Neuronal stem cell (in vitro differentiated cells): Measurements from ENCODE around the gene VWF.
A peak's percentile ranks its signal among the peaks of the same experiment; 100 is the strongest.

Source experiments
- DNase-seq: peaks from one replicate; pipeline ENCODE4 v3.0.0-alpha.2; 2013; ENCODE audit warnings: low spot score
- H2AFZ ChIP-seq: one replicate; pipeline ENCODE4 v1.6.1; 2013; ENCODE audit warnings: mild to moderate bottlenecking, low read length, inconsistent platforms
- H2AK5ac ChIP-seq: 2 replicates; pipeline ENCODE4 v1.6.1; 2013; ENCODE audit warnings: low read depth, mild to moderate bottlenecking, inconsistent platforms, low read length, moderate library complexity, mixed read lengths
- H2BK120ac ChIP-seq: 2 replicates; pipeline ENCODE4 v1.6.1; 2013; ENCODE audit warnings: low read depth, mild to moderate bottlenecking, inconsistent platforms, low read length, moderate library complexity, mixed read lengths
- H2BK12ac ChIP-seq: one replicate; pipeline ENCODE4 v1.6.1; 2013; ENCODE audit warnings: low read length, inconsistent platforms
- H2BK15ac ChIP-seq: 2 replicates; pipeline ENCODE4 v1.6.1; 2013; ENCODE audit warnings: mild to moderate bottlenecking, low read length, inconsistent platforms, mixed read lengths
- H2BK5ac ChIP-seq: one replicate; pipeline ENCODE4 v1.6.1; 2013; ENCODE audit warnings: inconsistent platforms, mild to moderate bottlenecking, low read length, moderate library complexity
- H3K14ac ChIP-seq: one replicate; pipeline ENCODE4 v1.6.1; 2013; ENCODE audit warnings: low read length, inconsistent platforms
- H3K18ac ChIP-seq: 2 replicates; pipeline ENCODE4 v1.6.1; 2013; ENCODE audit warnings: low read length, inconsistent platforms
- H3K23ac ChIP-seq: 2 replicates; pipeline ENCODE4 v1.6.1; 2013; ENCODE audit warnings: low read depth, mild to moderate bottlenecking, mixed read lengths, low read length, inconsistent platforms; ENCODE audit not compliant: poor library complexity
- H3K27ac ChIP-seq: replicated peaks from 3 replicates; pipeline ENCODE4 v1.5.1; 2013; ENCODE audit warnings: low read length, inconsistent platforms
- H3K27me3 ChIP-seq, 3 experiments: 2 replicates each; pipeline ENCODE4 v1.6.1; 2013; ENCODE audit warnings: low read length in 3 of 3, mild to moderate bottlenecking in 2 of 3, inconsistent platforms in 1 of 3, low read depth in 1 of 3, mixed read lengths in 1 of 3, moderate library complexity in 1 of 3; ENCODE audit not compliant: control insufficient read depth in 3 of 3, insufficient read depth in 3 of 3
- H3K36me3 ChIP-seq, 2 donors: replicated peaks in 1 of 2; 2 replicates each; pipeline ENCODE4 v1.6.1; 2013; ENCODE audit warnings: low read length in 2 of 2; ENCODE audit not compliant: control insufficient read depth in 2 of 2, insufficient read depth in 2 of 2
- H3K4ac ChIP-seq: 2 replicates; pipeline ENCODE4 v1.6.1; 2013; ENCODE audit warnings: inconsistent platforms, mild to moderate bottlenecking, low read length, moderate library complexity
- H3K4me1 ChIP-seq, 2 donors: 1 replicate in 1 of 2; 2 replicates in 1 of 2; pipeline ENCODE4 v1.6.1; 2013; ENCODE audit warnings: low read length in 2 of 2, low read depth in 1 of 2; ENCODE audit not compliant: control insufficient read depth in 2 of 2, insufficient read depth in 1 of 2
- H3K4me2 ChIP-seq: one replicate; pipeline ENCODE4 v1.6.1; 2013; ENCODE audit warnings: mild to moderate bottlenecking, low read length, inconsistent platforms; ENCODE audit not compliant: insufficient read depth, poor library complexity, severe bottlenecking
- H3K4me3 ChIP-seq, 2 donors: 2 replicates each; pipeline ENCODE4 v1.5.1; 2013; ENCODE audit warnings: low read length in 2 of 2, mild to moderate bottlenecking in 2 of 2, inconsistent platforms in 1 of 2, moderate library complexity in 1 of 2
- H3K79me1 ChIP-seq: one replicate; pipeline ENCODE4 v1.6.1; 2013; ENCODE audit warnings: low read depth, mild to moderate bottlenecking, inconsistent platforms, low read length, moderate library complexity
- H3K9ac ChIP-seq: one replicate; pipeline ENCODE4 v1.6.1; 2013; ENCODE audit warnings: mild to moderate bottlenecking, low read depth, low read length, inconsistent platforms; ENCODE audit not compliant: poor library complexity
- H3K9me3 ChIP-seq, 2 donors: replicated peaks in 1 of 2; 2 replicates each; pipeline versions ENCODE3 to v1.6.1; 2013; ENCODE audit warnings: low read length in 2 of 2, mild to moderate bottlenecking in 2 of 2, inconsistent platforms in 1 of 2, low read depth in 1 of 2, mixed read lengths in 1 of 2, moderate library complexity in 1 of 2; ENCODE audit not compliant: control insufficient read depth in 2 of 2, insufficient read depth in 1 of 2
- H4K8ac ChIP-seq: one replicate; pipeline ENCODE4 v1.6.1; 2013; ENCODE audit warnings: low read depth, mild to moderate bottlenecking, inconsistent platforms, low read length, moderate library complexity
- H4K91ac ChIP-seq: one replicate; pipeline ENCODE4 v1.6.1; 2013; ENCODE audit warnings: low read length, low read depth, mild to moderate bottlenecking, inconsistent platforms; ENCODE audit not compliant: poor library complexity
- WGBS, 2 donors: extraction: QIAGEN DNeasy Blood & Tissue Kit; methylation state at CpG; one replicate each; pipeline ENCODE4 v1.1.7; 2013; ENCODE audit warnings: missing lambda C conversion rate in 2 of 2, mixed read lengths in 1 of 2; ENCODE audit not compliant: insufficient read length in 2 of 2, insufficient replicate concordance in 1 of 2; ENCODE audit errors: extremely low coverage in 2 of 2; 5-methylcytosine and 5-hydroxymethylcytosine counted together

Gene VWF

DNA sequence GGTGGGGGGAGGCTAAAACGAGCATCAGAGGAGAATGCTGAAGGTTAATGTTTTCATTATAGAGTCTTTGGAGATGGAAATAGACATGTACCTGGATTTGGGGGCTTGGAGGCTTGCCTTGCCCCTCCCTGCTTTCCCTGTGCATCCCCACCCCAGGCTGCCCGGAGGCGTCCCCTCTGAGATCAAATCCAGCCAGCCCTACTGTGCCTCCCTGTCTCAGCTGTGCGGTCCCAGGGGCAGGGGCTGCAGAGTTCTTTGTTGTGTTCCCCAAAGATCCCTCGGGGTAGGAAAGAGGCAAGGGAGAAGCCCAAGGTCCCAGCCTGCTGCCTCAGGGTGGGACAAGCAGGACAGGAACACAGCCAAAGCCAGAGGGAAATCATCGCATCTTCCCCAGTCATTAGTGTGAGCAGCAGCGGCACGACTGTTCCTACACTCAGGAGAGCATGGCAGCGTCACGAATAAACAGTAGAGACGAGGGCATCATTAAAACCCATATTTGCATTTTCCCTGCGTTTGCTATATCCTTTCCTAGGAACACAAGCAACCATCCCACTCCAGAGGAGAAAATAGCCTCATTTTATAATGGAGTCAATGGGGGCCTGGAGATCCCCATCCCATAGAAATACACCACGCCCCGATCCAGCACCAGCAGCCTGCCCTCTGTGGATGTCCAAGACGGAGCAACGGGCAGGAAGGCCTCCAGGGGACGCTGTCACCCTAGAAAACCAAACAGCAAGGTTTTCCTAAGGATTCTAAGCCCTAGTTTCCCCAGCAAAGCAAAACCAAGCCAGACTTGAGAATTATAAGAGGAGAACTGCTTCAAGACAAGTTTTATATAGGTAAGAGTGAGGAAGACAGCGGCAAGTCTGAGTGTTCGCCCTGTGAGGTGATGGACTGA is 211.8 kb downstream of the VWF start:
- Histone ChIP-seq H3K4ac (no peak overlapping the region), H3K4me3 (no peak overlapping the region), H3K9ac (no peak overlapping the region), H3K79me1 (no peaks in the 10 kb centered on the region), H3K23ac (no peak overlapping the region), H3K4me2 (no peak overlapping the region), H2AK5ac (no peak overlapping the region), H3K14ac (no peak overlapping the region), H4K91ac (no peak overlapping the region), H3K36me3 (no peaks in the 10 kb centered on the region), H2BK12ac (no peak overlapping the region), H3K27ac (no peak overlapping the region), H2AFZ (no peak overlapping the region), H2BK120ac (no peak overlapping the region), H4K8ac (no peak overlapping the region), H2BK5ac (no peak overlapping the region), H3K18ac (no peak overlapping the region), H3K9me3 (no peaks in the 10 kb centered on the region), H2BK15ac (no peak overlapping the region), H3K27me3 (no peaks in the 10 kb centered on the region), H3K4me1 (peaks cover 0 to 6% of the 10 kb centered on the region in 2 donors)
- no CpG with 5 or more reads among the region's 19 CpGs for WGBS, 2 donors
- peak; percentile 54 for DNase-seq

DNA sequence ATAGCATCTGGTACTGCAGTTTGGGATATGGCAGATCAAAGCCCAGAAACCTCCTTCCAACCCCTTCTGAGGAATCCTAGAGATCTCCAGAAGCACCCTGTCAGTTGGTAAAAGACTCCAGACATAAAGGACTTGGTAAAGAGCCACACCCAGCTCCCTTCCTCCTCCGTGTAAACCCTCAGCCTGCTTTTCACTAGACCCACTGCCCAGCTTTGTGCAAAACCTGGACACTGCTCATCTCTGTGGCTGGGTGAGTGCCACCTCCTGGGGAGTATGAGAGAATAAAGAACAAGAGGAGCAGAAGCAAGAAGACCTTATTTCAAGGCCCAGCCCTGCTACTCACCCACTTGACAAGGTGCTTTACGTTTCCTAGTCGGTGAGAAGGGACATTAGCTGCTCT is 212.5 kb downstream of the VWF start:
- H4K8ac ChIP-seq = no peak overlapping the region
- H3K23ac ChIP-seq = no peak overlapping the region
- no peak overlapping the region for H2AFZ ChIP-seq
- H4K91ac ChIP-seq = no peak overlapping the region
- no peak for DNase-seq
- H3K18ac ChIP-seq = no peak overlapping the region
- no peak overlapping the region for H2AK5ac ChIP-seq
- no CpG with 5 or more reads among the region's 3 CpGs for WGBS, 2 donors
- peaks cover 0 to 6% of the 10 kb centered on the region in 2 donors for H3K4me1 ChIP-seq
- no peaks in the 10 kb centered on the region for H3K36me3 ChIP-seq
- H3K27ac ChIP-seq = no peak overlapping the region
- no peak overlapping the region for H3K14ac ChIP-seq
- H3K4me2 ChIP-seq = no peak overlapping the region
- H3K9ac ChIP-seq = no peak overlapping the region
- no peaks in the 10 kb centered on the region for H3K79me1 ChIP-seq
- no peaks in the 10 kb centered on the region for H3K27me3 ChIP-seq
- no peak overlapping the region for H3K4ac ChIP-seq
- H2BK5ac ChIP-seq = no peak overlapping the region
- H3K4me3 ChIP-seq = no peak overlapping the region
- H2BK15ac ChIP-seq = no peak overlapping the region
- no peak overlapping the region for H2BK12ac ChIP-seq
- no peak overlapping the region for H2BK120ac ChIP-seq
- H3K9me3 ChIP-seq = no peaks in the 10 kb centered on the region

DNA sequence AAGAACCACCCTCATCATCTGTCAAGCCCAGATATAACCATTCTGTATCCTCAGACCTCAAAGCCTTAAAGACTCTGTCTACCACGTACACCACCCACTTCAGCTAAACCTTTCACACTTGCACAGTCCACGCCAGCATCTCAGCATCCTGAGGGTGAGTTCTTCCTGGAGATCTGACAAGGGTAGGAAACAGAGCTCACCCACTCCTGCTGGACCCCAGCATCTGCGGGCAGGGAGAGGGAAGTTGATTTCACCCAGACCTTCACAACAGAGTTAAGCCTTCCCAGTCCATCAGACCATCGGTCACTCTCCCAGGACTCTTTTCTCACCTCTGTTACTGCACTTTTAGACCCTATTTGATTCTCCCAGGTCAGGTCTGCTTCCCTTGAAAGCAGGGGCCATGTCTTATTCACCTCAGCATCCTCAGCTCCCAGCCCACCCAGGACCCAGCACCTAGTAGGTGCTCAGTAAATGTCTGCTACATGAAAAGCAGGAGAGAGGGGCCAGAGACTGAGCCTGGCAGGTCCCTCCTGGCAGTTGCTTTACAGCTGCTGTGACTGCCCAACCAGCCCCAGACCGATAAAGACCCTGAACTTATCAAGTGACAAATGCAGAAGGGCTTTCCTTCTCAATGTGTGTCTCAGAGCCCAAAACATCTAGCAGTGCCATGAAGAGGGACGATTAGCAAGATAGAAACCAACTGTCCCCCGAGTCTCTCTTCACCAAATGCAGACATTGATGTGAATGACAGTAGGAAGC is 213.5 kb downstream of the VWF start:
- H3K36me3 ChIP-seq = no peaks in the 10 kb centered on the region
- no peak overlapping the region for H3K14ac ChIP-seq
- no peak overlapping the region for H2BK12ac ChIP-seq
- H3K9me3 ChIP-seq = no peaks in the 10 kb centered on the region
- H3K23ac ChIP-seq = no peak overlapping the region
- H3K4ac ChIP-seq = no peak overlapping the region
- H3K4me2 ChIP-seq = no peak overlapping the region
- WGBS, 2 donors = no CpG with 5 or more reads among the region's 7 CpGs
- no peak overlapping the region for H3K9ac ChIP-seq
- H2AK5ac ChIP-seq = no peak overlapping the region
- H3K79me1 ChIP-seq = no peaks in the 10 kb centered on the region
- no peak overlapping the region for H2BK5ac ChIP-seq
- H3K27me3 ChIP-seq = no peaks in the 10 kb centered on the region
- H4K91ac ChIP-seq = no peak overlapping the region
- H4K8ac ChIP-seq = no peak overlapping the region
- no peak overlapping the region for H3K18ac ChIP-seq
- H3K4me3 ChIP-seq = no peak overlapping the region
- H2AFZ ChIP-seq = no peak overlapping the region
- no peak overlapping the region for H3K27ac ChIP-seq
- peaks cover 0 to 6% of the 10 kb centered on the region in 2 donors for H3K4me1 ChIP-seq
- DNase-seq = no peak
- no peak overlapping the region for H2BK15ac ChIP-seq
- no peak overlapping the region for H2BK120ac ChIP-seq

DNA sequence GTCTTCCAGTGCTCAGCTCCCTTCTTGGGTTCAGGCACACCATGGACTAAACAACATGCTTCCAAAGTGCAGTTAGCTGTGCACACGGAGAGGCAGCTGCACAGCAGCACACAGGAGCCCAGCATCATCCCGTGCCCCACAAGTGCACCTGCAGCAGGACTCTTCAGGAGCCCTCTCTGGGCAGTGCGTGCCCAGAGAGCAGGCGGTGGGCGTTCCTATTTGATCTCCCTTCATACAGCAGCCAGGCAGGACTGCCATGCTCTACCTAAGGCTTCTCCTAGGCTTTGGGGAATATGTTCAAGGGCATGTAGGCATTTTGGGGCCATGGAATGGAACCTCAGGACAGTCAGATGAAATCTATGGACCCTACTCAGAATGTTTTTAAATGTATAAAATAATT is 214.9 kb downstream of the VWF start:
- no peaks in the 10 kb centered on the region for H3K36me3 ChIP-seq
- H3K14ac ChIP-seq = no peak overlapping the region
- H2AFZ ChIP-seq = no peak overlapping the region
- H3K27ac ChIP-seq = no peak overlapping the region
- no peak overlapping the region for H3K4ac ChIP-seq
- DNase-seq = no peak
- H3K18ac ChIP-seq = no peak overlapping the region
- no peak overlapping the region for H4K8ac ChIP-seq
- WGBS, 2 donors = no CpG with 5 or more reads among the region's 5 CpGs
- no peak overlapping the region for H3K9ac ChIP-seq
- no peak overlapping the region for H2BK5ac ChIP-seq
- H3K79me1 ChIP-seq = no peaks in the 10 kb centered on the region
- H3K9me3 ChIP-seq = no peaks in the 10 kb centered on the region
- peaks cover 0 to 6% of the 10 kb centered on the region in 2 donors for H3K4me1 ChIP-seq
- H3K27me3 ChIP-seq = no peaks in the 10 kb centered on the region
- H2BK120ac ChIP-seq = no peak overlapping the region
- no peak overlapping the region for H3K23ac ChIP-seq
- no peak overlapping the region for H3K4me2 ChIP-seq
- H2AK5ac ChIP-seq = no peak overlapping the region
- no peak overlapping the region for H2BK15ac ChIP-seq
- no peak overlapping the region for H3K4me3 ChIP-seq
- H4K91ac ChIP-seq = no peak overlapping the region
- no peak overlapping the region for H2BK12ac ChIP-seq
